HepG2 (cell line): ENCODE results near the gene ALDH1A1. TPM values are rescaled to one million over a fixed set of nuclear protein-coding genes. Genes with fewer than 3 reads are reported as not detected.
"Not testable (repeated sequence)": the region's sequence is repeated elsewhere in the genome, so short reads cannot be mapped to it uniquely, and the experiment has no call there.

Experiments used
- ATAC-seq: fragments of 200-7000 bp; cut with Tn5 transposase; 3 replicates; pipeline ENCODE4 v1.9.1; 2020; ENCODE audit warnings: mild to moderate bottlenecking, moderate library complexity
- BruUV-seq: library from RNA; stranded (reverse); fragments of 400-500 nt; replicated peaks from 2 replicates; lab custom pipeline; 2021; lab: Mats Ljungman, UMichigan
- CTCF ChIA-PET: fragments of 300-600 bp; formaldehyde crosslinking; extraction: SDS; loops from one replicate; lab custom pipeline; 2021; ENCODE audit warnings: low total read pairs, inconsistent platforms, low intra/inter-chr PET ratio; lab: Yijun Ruan, JAX
- POLR2A ChIA-PET: fragments of 350-600 bp; sonication (Branson Sonifier 250); formaldehyde crosslinking; loops from one replicate; lab custom pipeline; 2020; ENCODE audit warnings: antibody characterized with exemption, inconsistent platforms; lab: Yijun Ruan, JAX
- DNase-seq: peaks from one replicate; pipeline ENCODE4 v3.0.0-alpha.2; 2015; ENCODE audit warnings: low spot score
- FAIRE-seq: peaks from 3 replicates; lab custom pipeline; 2011; peaks lifted over from hg19 to GRCh38; lab: Jason Lieb, UNC
- H2AFZ ChIP-seq: one replicate; pipeline ENCODE4 v1.6.1; 2011; ENCODE audit warnings: low read length, inconsistent platforms
- H3K27ac ChIP-seq: fragments of 300-600 bp; 3 replicates; pipeline ENCODE4 v1.8.0; 2011; ENCODE audit warnings: mixed run types, mild to moderate bottlenecking, mixed read lengths, low read length, inconsistent platforms; ENCODE audit not compliant: insufficient read depth; ENCODE audit errors: extremely low read length
- H3K27me3 ChIP-seq, 2 experiments: fragments of 200-600 bp in 1 of 2; 2 replicates in 1 of 2; 3 replicates in 1 of 2; pipeline versions ENCODE4 v1.6.0 to v1.8.0; 2011; ENCODE audit warnings: low read length in 2 of 2, mild to moderate bottlenecking in 2 of 2, moderate library complexity in 2 of 2, inconsistent platforms in 1 of 2; ENCODE audit not compliant: insufficient read depth in 2 of 2, control insufficient read depth in 1 of 2
- H3K36me3 ChIP-seq, 2 experiments: fragments of 200-600 bp in 1 of 2; replicated peaks in 1 of 2; 2 replicates in 1 of 2; 3 replicates in 1 of 2; pipeline versions ENCODE4 v1.5.1 to v1.8.0; 2011; ENCODE audit warnings: low read length in 2 of 2, inconsistent platforms in 1 of 2; ENCODE audit not compliant: insufficient read depth in 2 of 2, control insufficient read depth in 1 of 2
- H3K4me1 ChIP-seq: 2 replicates; pipeline ENCODE4 v1.5.1; 2012; ENCODE audit warnings: low read length, inconsistent platforms; ENCODE audit not compliant: insufficient read depth
- H3K4me2 ChIP-seq: 2 replicates; pipeline ENCODE4 v1.6.0; 2011; ENCODE audit warnings: low read depth, low read length, inconsistent platforms
- H3K4me3 ChIP-seq, 3 experiments: fragments of 200-600 bp in 1 of 3; sonication (generic), shearing (Covaris generic) in 1 of 3; replicated peaks in 1 of 3; 2 replicates each; pipeline ENCODE4 v1.5.1; 2011 to 2016; ENCODE audit warnings: low read length in 3 of 3, inconsistent platforms in 2 of 3, low read depth in 2 of 3, mild to moderate bottlenecking in 2 of 3, control low read depth in 1 of 3, mixed read lengths in 1 of 3; ENCODE audit not compliant: insufficient read depth in 1 of 3
- H3K79me2 ChIP-seq: one replicate; pipeline ENCODE4 v1.6.1; 2011; ENCODE audit warnings: low read length, inconsistent platforms; ENCODE audit not compliant: insufficient read depth
- H3K9ac ChIP-seq: 2 replicates; pipeline ENCODE4 v1.6.0; 2011; ENCODE audit warnings: mild to moderate bottlenecking, low read depth, low read length, inconsistent platforms; ENCODE audit not compliant: insufficient read depth
- H3K9me3 ChIP-seq: 2 replicates; pipeline ENCODE4 v1.5.1; 2012; ENCODE audit warnings: mild to moderate bottlenecking, low read length
- H4K20me1 ChIP-seq: 2 replicates; pipeline ENCODE4 v1.6.0; 2011; ENCODE audit warnings: inconsistent platforms, mild to moderate bottlenecking, low read length, moderate library complexity; ENCODE audit not compliant: insufficient read depth
- HOXA9 ChIP-seq: sonication (generic); formaldehyde crosslinking; IDR thresholded peaks from 2 replicates; pipeline ENCODE4 v1.8.1; 2022; ENCODE audit warnings: missing genetic modification reagents, mild to moderate bottlenecking, moderate library complexity, borderline replicate concordance
- MAFF ChIP-seq: IDR thresholded peaks from 2 replicates; pipeline ENCODE4 v1.6.1; 2011; ENCODE audit warnings: low read depth, low read length, improper control_type of control experiment
- MAFK ChIP-seq, 2 experiments: IDR thresholded peaks in 1 of 2; conservative IDR thresholded peaks in 1 of 2; 2 replicates each; pipeline ENCODE4 v1.6.1; 2011; ENCODE audit warnings: improper control_type of control experiment in 2 of 2, low read length in 2 of 2
- RBFOX2 ChIP-seq: fragments of 200-400 bp; formaldehyde crosslinking; IDR thresholded peaks from 2 replicates; pipeline ENCODE4 v1.6.1; 2017; ENCODE audit warnings: low read depth, mild to moderate bottlenecking, low read length
- TOPORS ChIP-seq: sonication (generic); formaldehyde crosslinking; IDR thresholded peaks from 2 replicates; pipeline ENCODE4 v1.8.0; 2023; ENCODE audit warnings: mild to moderate bottlenecking, missing genetic modification reagents
- WIZ ChIP-seq: sonication (generic); formaldehyde crosslinking; IDR thresholded peaks from 2 replicates; pipeline ENCODE4 v1.5.1; 2020; ENCODE audit warnings: mild to moderate bottlenecking, missing genetic modification reagents
- ZSCAN30 ChIP-seq: sonication (generic); formaldehyde crosslinking; IDR thresholded peaks from 2 replicates; pipeline ENCODE4 v1.5.0; 2020; ENCODE audit warnings: mild to moderate bottlenecking, missing genetic modification reagents
- WGBS: methylation state at CpG from one replicate; pipeline ENCODE4 v1.1.6; 2017; ENCODE audit warnings: low lambda C conversion rate; 5-methylcytosine and 5-hydroxymethylcytosine counted together
- in situ Hi-C: cut with HindIII; loops from 2 replicates; pipeline ENCODE4 v1.10.0; 2017; ENCODE audit warnings: low pct_unique_long_range_greater_than_20kb; ENCODE audit not compliant: extremely low pct_ligation_motif_present
- intact Hi-C: fragments of 100-400 bp; cut with micrococcal nuclease; formaldehyde crosslinking; loops from one replicate; pipeline ENCODE4 v1.10.0; 2022; ENCODE audit not compliant: unreplicated experiment
- polyA plus RNA-seq, 8 experiments: library from polyadenylated mRNA; depleted of rRNA in 3 of 8; stranded (reverse) in 7 of 8; unstranded in 1 of 8; fragments of >200 nt; fragmentation: Illumina TruSeq in 4 of 8; extraction: Trizol in 4 of 8; gene quantifications; 2 replicates each; pipeline versions ENCODE4 v1.2.1 to v1.2.3, GENCODE V29; 2011 to 2016; ENCODE audit warnings: low read depth in 4 of 8, missing spikeins in 1 of 8, mixed read lengths in 1 of 8; ENCODE audit not compliant: insufficient read depth in 1 of 8
- total RNA-seq, 5 experiments: library from RNA; depleted of rRNA; stranded (reverse); fragments of >200 nt; fragmentation: Illumina TruSeq; extraction: Trizol; gene quantifications; 2 replicates each; pipeline ENCODE4 v1.2.3, GENCODE V29; 2016; ENCODE audit warnings: low read depth in 1 of 5
- TF ChIP-seq, protein P1 (sequence below): sonication (generic); formaldehyde crosslinking; IDR thresholded peaks from 2 replicates; pipeline ENCODE4 v1.8.0; 2022; ENCODE audit warnings: mild to moderate bottlenecking, missing genetic modification reagents; ENCODE audit not compliant: insufficient replicate concordance

ALDH1A1 gene
- total and polyA plus RNA-seq, 2 of the 13 experiments (the other 11 are each of a cell fraction or from before 2014, with no cell fraction given), result 88.2 to 439 TPM

DNA sequence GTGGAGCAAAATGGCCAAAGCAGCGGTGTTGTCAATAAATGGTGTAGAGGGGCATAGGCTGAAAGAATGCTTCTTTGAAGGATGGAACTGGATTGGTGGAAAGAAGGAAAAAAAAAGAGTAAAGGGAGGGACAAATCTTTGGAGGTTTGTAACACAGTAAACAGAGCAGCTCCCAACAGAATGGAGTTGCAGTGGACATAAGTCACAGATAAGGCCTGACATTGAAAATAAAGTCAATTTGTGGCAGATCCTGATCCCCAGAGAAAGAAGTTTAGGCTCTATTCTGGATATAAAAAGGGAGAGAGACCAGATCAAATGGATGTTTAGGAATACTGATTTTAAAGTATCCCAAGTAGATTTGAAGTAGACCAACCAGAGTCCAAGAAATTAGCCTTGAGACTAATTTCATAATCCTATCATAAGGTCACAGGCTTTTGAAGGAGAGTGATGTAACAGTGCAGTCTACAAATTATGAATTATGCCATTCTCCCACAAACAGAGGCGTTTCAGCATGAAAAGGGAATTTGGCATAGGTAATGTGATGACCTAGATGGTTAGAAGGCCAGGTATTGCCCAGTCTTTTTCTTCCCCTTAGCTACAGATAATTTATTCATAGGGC is 8.9 kb downstream of the ALDH1A1 start:
- no peak for DNase-seq
- Histone ChIP-seq H3K36me3 (peaks cover 2 to 5% of the 10 kb centered on the region in 2 experiments; a peak in 4 of 5 replicates), H4K20me1 (no peaks in the 10 kb centered on the region), H2AFZ (no peak overlapping the region), H3K4me2 (no peak overlapping the region), H3K9ac (no peak overlapping the region), H3K79me2 (peaks cover 90% of the 10 kb centered on the region), H3K4me3 (no peak overlapping the region), H3K4me1 (peaks cover 67% of the 10 kb centered on the region), H3K9me3 (no peaks in the 10 kb centered on the region), H3K27ac (no peak overlapping the region), H3K27me3 (no peaks in the 10 kb centered on the region)
- ChIA-PET CTCF (no interaction called here), POLR2A (no interaction called here)
- no peak for TF ChIP-seq TOPORS
- peak; percentile 21; the same call in 1 of the 2 replicates for TF ChIP-seq RBFOX2
- 90% methylated on average over 2 of the region's 2 CpGs for WGBS
- intact Hi-C loops (loop anchor here (2.0 kb wide), 1 partner anchor 17 kb away; no protein-coding TSS in a partner anchor), in situ Hi-C loops (no loop called here)
- FAIRE-seq, result no peak
- no TSS peak for BruUV-seq
- no peak for ATAC-seq

DNA sequence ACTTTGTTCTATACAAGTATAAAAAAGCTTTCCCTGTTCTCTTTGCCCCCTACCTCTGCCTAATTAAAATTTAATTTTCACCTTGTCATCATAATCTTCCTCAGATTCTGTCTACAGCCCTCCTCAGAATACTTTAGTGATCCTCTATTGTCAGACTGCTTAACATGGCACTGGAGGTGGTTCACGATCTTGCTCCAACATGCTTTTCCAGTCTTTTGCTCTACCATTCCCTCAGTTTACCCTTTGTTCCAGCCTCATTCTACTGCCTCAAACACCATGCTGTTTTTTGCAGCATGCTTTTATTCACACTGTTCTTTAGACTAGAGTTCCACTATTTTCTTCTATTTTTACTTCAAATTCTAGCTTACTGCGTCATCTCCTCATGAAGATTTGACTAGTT is 10.4 kb downstream of the ALDH1A1 start:
- H3K27ac ChIP-seq, result no peak overlapping the region

DNA sequence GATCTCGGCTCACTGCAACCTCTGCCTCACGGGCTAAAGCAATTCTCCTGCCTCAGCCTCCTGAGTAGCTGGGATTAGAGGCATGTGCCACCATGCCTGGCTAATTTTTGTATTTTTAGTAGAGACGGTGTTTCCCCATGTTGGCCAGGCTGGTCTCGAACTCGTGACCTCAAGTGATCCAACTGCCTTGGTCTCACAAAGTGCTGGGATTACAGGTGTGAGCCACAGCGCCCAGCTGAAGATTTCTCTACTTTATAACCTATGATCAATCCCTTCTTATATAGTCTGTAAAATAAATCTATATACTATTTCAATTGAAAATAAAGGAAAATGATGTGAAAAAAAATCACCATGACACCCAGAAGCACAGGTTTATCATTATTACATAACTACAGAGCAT is 13.3 kb downstream of the ALDH1A1 start:
- BruUV-seq, POLR2A ChIA-PET, H2AFZ ChIP-seq, H3K27me3 ChIP-seq, FAIRE-seq, CTCF ChIA-PET, H3K4me3 ChIP-seq, ATAC-seq, H3K4me2 ChIP-seq, DNase-seq, H4K20me1 ChIP-seq, H3K9ac ChIP-seq, H3K9me3 ChIP-seq, intact Hi-C loops, in situ Hi-C loops, H3K27ac ChIP-seq: not testable (repeated sequence)
- Histone ChIP-seq H3K36me3 (peaks cover 5 to 14% of the 10 kb centered on the region in 2 experiments; a peak in 4 of 5 replicates), H3K4me1 (peaks cover 59% of the 10 kb centered on the region), H3K79me2 (peaks cover 66% of the 10 kb centered on the region)
- WGBS, result 98% methylated on average over 6 of the region's 6 CpGs

More for the DNA sequence above, 10.4 kb downstream of the ALDH1A1 start:
- BruUV-seq, result no TSS peak
- H3K4me2 ChIP-seq, result no peak overlapping the region
- peak; percentile 20; the same call in 1 of the 2 replicates for TF ChIP-seq MAFF
- TF ChIP-seq WIZ (CRISPR knock-in tag), result no peak
- no peak for TF ChIP-seq ZSCAN30 (CRISPR knock-in tag)
- TF ChIP-seq, protein P1, sequence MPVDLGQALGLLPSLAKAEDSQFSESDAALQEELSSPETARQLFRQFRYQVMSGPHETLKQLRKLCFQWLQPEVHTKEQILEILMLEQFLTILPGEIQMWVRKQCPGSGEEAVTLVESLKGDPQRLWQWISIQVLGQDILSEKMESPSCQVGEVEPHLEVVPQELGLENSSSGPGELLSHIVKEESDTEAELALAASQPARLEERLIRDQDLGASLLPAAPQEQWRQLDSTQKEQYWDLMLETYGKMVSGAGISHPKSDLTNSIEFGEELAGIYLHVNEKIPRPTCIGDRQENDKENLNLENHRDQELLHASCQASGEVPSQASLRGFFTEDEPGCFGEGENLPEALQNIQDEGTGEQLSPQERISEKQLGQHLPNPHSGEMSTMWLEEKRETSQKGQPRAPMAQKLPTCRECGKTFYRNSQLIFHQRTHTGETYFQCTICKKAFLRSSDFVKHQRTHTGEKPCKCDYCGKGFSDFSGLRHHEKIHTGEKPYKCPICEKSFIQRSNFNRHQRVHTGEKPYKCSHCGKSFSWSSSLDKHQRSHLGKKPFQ, result no peak
- no peak for TF ChIP-seq HOXA9 (CRISPR knock-in tag)
- peak in 1 of 2 experiments; percentile 24; a peak in 1 of 4 replicates for TF ChIP-seq MAFK (conservative IDR thresholded peaks at IDR 0.05 in 1 of 2, IDR thresholded peaks at IDR 0.05 in 1 of 2; ENCODE audit: low read length in 2 of 2)
- ATAC-seq (no peak), DNase-seq (no peak), FAIRE-seq (no peak)
- intact Hi-C loops, result no loop called here
- in situ Hi-C loops, result no loop called here
- peaks cover 78% of the 10 kb centered on the region for H3K79me2 ChIP-seq
- H3K9me3 ChIP-seq, result no peaks in the 10 kb centered on the region
- no peak overlapping the region for H3K4me3 ChIP-seq
- H2AFZ ChIP-seq, result no peak overlapping the region
- CTCF ChIA-PET, result no interaction called here
- peaks cover 58% of the 10 kb centered on the region for H3K4me1 ChIP-seq
- H3K27me3 ChIP-seq, result no peaks in the 10 kb centered on the region
- H4K20me1 ChIP-seq, result no peaks in the 10 kb centered on the region
- 96% methylated on average over 2 of the region's 2 CpGs for WGBS
- no peak overlapping the region for H3K9ac ChIP-seq
- POLR2A ChIA-PET, result no interaction called here
- peaks cover 3 to 7% of the 10 kb centered on the region in 2 experiments; a peak in 4 of 5 replicates for H3K36me3 ChIP-seq
